Measurements from ENCODE around the gene PTPRM.
"Not testable (repeated sequence)": the region's sequence is repeated elsewhere in the genome, so short reads cannot be mapped to it uniquely, and the experiment has no call there.

PTPRM gene

DNA sequence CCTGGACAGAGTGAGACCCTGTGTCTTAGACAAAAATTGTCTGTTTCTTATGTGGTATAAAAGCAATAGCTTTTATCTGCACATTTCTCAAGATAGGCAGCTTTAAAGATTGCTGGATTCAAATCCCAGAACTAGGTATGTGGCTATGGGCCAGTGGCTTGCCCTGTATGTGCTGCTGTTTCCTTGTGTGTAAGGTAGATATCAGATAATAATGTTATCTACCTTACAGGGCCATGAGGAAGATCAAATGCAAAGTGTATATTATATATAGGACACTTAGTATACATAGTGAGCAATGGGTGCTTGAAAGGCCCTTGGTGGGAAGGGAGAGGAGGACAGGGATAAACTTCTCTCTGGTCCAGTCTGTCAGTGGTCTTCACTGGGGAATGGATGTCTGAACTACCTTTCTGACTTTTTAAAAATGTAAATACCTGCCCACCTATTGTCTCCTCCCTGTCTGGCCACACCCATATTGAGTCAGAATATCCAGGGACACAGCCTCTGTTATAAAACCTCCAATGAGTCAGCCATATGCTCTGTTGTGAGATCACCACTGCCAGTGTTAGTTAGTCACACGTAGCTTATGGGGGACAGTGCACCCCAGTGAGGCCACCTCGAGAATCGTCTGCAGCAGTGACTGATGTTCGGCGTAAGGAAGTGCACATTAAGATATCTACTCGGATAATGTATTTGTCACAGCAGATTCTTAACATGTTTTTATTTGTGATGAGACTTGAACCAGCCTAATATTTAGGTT is 383.4 kb downstream of the PTPRM start:
- DNase-seq: no peak
- Mint-ChIP-seq H3K4me3 (no peak overlapping the region), H3K4me1 (no peaks in the 10 kb centered on the region), H3K27me3 (no peaks in the 10 kb centered on the region), H3K27ac (no peak overlapping the region), H3K9me3 (no peaks in the 10 kb centered on the region)
- ATAC-seq: peak; percentile 49

GRCh38 chr18:7953095-7953958 is 386.2 kb downstream of the PTPRM start:
- H3K27ac Mint-ChIP-seq: no peak overlapping the region
- no peaks in the 10 kb centered on the region for H3K9me3 Mint-ChIP-seq
- H3K27me3 Mint-ChIP-seq: no peaks in the 10 kb centered on the region
- no peak overlapping the region for H3K4me3 Mint-ChIP-seq
- no peak for ATAC-seq
- no peaks in the 10 kb centered on the region for H3K4me1 Mint-ChIP-seq
- DNase-seq: no peak

GRCh38 chr18:7954238-7954637 is 387.1 kb downstream of the PTPRM start:
- no peaks in the 10 kb centered on the region for H3K4me1 Mint-ChIP-seq
- DNase-seq (no peak), ATAC-seq (no peak)
- H3K9me3 Mint-ChIP-seq: no peaks in the 10 kb centered on the region
- H3K4me3 Mint-ChIP-seq: no peak overlapping the region
- no peak overlapping the region for H3K27ac Mint-ChIP-seq
- no peaks in the 10 kb centered on the region for H3K27me3 Mint-ChIP-seq

DNA sequence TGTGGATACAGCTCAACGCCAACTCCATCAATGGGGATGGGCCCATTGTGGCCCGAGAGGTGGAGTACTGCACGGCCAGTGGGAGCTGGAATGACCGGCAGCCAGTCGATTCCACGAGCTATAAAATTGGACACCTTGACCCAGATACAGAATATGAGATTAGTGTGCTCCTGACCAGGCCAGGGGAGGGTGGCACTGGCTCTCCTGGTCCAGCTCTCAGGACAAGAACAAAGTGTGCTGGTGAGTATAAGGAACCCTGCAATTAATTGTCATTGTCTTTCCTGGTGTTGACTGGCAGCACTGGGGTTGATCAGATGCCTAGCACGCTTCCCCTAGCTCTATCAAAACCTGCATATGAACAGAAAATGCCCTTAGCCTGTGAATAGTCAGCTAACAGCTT is 388.1 kb downstream of the PTPRM start:
- Mint-ChIP-seq H3K4me1 (no peaks in the 10 kb centered on the region), H3K9me3 (no peaks in the 10 kb centered on the region), H3K27ac (no peak overlapping the region), H3K4me3 (no peak overlapping the region), H3K27me3 (no peaks in the 10 kb centered on the region)
- DNase-seq (no peak), ATAC-seq (no peak)

- no peak overlapping the region for H3K4me3 Mint-ChIP-seq
- no peaks in the 10 kb centered on the region for H3K9me3 Mint-ChIP-seq
- ATAC-seq (no peak), DNase-seq (no peak)
- H3K4me1 Mint-ChIP-seq: no peaks in the 10 kb centered on the region
- H3K27me3 Mint-ChIP-seq: no peaks in the 10 kb centered on the region
- no peak overlapping the region for H3K27ac Mint-ChIP-seq
Observed at GRCh38 chr18:7957297-7957696, 390.2 kb downstream of the PTPRM start.

DNA sequence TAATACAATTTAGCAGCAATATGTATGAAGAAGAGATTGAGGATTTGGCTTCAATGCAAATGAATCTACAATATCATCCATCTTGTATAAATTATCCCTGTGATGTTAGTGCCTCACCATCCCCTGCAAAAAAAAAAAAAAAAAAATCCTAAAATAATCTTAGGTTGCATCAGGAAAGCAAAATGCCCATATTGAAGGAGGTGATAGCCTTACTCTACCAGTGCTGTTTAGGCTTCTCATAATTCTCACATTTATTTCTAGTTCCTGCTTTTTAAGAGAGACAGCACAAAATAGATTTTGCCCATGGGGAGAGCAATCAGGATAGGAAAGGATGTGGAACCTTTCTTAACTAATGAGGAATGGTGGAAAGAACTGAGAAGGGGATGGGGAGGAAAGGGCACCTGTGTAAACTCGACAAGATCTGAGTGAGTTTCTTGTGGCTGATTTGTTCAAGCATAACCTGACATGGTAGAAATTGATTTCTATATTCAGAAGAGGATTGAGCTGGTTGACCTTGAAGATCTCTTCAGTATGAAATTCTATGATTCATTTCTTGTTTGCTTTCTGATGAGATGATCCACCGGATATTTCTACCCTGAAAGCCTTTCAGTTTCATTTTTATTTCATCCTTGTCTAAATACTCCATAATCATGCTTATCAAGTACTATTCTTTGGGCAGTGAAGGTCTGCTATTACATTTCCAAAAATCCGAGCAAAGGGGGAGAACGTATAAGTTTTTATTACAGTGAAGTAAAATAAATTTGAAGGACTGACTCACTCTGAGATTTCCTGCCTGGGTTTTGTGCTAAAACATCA is 391.2 kb downstream of the PTPRM start:
- H3K4me3 Mint-ChIP-seq: no peak overlapping the region
- H3K9me3 Mint-ChIP-seq: no peaks in the 10 kb centered on the region
- DNase-seq (no peak), ATAC-seq (no peak)
- H3K4me1 Mint-ChIP-seq: no peaks in the 10 kb centered on the region
- H3K27me3 Mint-ChIP-seq: no peaks in the 10 kb centered on the region
- no peak overlapping the region for H3K27ac Mint-ChIP-seq

DNA sequence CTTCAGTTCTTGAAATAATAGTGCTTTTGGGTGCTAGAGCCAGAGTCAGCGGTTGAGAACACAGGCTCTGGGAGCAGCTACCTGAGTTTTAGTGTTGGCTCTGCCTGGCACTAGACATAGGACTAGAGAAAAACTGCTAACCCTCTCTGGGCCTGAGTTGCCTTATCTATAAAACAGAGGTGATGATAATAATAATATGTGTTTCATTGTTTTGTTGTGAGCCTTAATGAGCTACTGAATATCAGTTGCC is 391.7 kb downstream of the PTPRM start:
- Mint-ChIP-seq H3K27ac (no peak overlapping the region), H3K4me1 (no peaks in the 10 kb centered on the region), H3K27me3 (no peaks in the 10 kb centered on the region), H3K4me3 (no peak overlapping the region), H3K9me3 (no peaks in the 10 kb centered on the region)
- DNase-seq (no peak), ATAC-seq (no peak)

GRCh38 chr18:7966682-7967081 is 399.6 kb downstream of the PTPRM start:
- H3K27ac Mint-ChIP-seq: not testable (repeated sequence)

GRCh38 chr18:7974200-7974874 is 407.2 kb downstream of the PTPRM start:
- no peaks in the 10 kb centered on the region for H3K27me3 Mint-ChIP-seq
- H3K9me3 Mint-ChIP-seq: no peaks in the 10 kb centered on the region
- DNase-seq (no peak), ATAC-seq (no peak)
- H3K27ac Mint-ChIP-seq: no peak overlapping the region
- H3K4me3 Mint-ChIP-seq: no peak overlapping the region
- H3K4me1 Mint-ChIP-seq: no peaks in the 10 kb centered on the region

More at GRCh38 chr18:7966682-7967081, 399.6 kb downstream of the PTPRM start:
- not testable (repeated sequence) for ATAC-seq, H3K9me3 Mint-ChIP-seq, DNase-seq, H3K4me3 Mint-ChIP-seq, H3K4me1 Mint-ChIP-seq, H3K27me3 Mint-ChIP-seq

- no peaks in the 10 kb centered on the region for H3K27me3 Mint-ChIP-seq
- ATAC-seq: no peak
- no peak overlapping the region for H3K4me3 Mint-ChIP-seq
- H3K27ac Mint-ChIP-seq: no peak overlapping the region
- no peaks in the 10 kb centered on the region for H3K4me1 Mint-ChIP-seq
- H3K9me3 Mint-ChIP-seq: peaks cover 0 to 8% of the 10 kb centered on the region in 2 donors
- no peak for DNase-seq
Observed at GRCh38 chr18:7977897-7978296, 410.8 kb downstream of the PTPRM start.

GRCh38 chr18:7978834-7979233 is 411.7 kb downstream of the PTPRM start:
- no peak for ATAC-seq
- H3K27ac Mint-ChIP-seq: no peak overlapping the region
- H3K27me3 Mint-ChIP-seq: no peaks in the 10 kb centered on the region
- H3K9me3 Mint-ChIP-seq: peaks cover 0 to 8% of the 10 kb centered on the region in 2 donors
- DNase-seq: no peak
- no peaks in the 10 kb centered on the region for H3K4me1 Mint-ChIP-seq
- H3K4me3 Mint-ChIP-seq: no peak overlapping the region

DNA sequence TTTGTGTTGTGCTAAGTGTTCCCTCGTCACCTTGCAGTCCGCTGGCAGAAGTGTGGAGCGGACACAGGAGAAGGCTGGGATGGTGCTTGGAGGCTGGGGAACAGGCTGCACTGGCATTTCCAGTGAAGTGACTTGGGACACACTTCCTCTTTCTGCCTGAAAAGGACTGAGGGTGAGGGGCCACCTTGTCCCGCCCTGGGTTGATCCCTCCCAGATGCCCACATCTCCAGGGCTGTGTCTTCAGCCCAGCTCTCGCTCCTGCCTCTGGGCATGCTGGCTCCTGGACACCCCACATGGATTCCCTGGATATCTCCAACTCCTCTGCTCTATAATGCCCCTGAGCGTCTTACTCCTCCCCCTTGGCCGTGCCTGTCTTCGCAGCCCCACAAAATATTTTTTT is 412.6 kb downstream of the PTPRM start:
- no peak overlapping the region for H3K27ac Mint-ChIP-seq
- DNase-seq (no peak), ATAC-seq (no peak)
- no peaks in the 10 kb centered on the region for H3K27me3 Mint-ChIP-seq
- H3K4me1 Mint-ChIP-seq: no peaks in the 10 kb centered on the region
- H3K4me3 Mint-ChIP-seq: no peak overlapping the region
- H3K9me3 Mint-ChIP-seq: peaks cover 0 to 8% of the 10 kb centered on the region in 2 donors

GRCh38 chr18:7980136-7980535 is 413.0 kb downstream of the PTPRM start:
- ATAC-seq (no peak), DNase-seq (no peak)
- Mint-ChIP-seq H3K9me3 (peaks cover 0 to 8% of the 10 kb centered on the region in 2 donors), H3K27ac (peak overlapping the region in 1 of 2 donors; percentile 21), H3K27me3 (no peaks in the 10 kb centered on the region), H3K4me3 (no peak overlapping the region), H3K4me1 (no peaks in the 10 kb centered on the region)

DNA sequence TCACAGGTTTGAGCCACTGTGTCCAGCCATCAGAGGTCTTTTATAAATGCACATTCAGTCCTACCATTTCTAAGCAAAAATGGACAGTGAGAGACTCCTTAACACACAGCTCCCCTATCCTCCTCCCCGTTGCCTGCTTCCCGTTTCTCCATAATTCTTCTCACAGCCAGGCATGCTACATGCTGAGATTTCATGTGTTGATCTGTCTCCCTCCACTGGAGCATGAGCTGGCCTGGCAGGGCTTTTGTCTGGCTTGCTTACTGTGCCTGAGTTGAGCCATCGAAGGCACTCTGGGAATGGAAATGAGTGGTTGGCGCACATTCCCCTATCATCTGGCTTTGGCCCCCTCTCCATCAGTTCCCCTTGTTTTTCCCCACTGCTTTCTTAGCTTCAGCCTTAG is 413.5 kb downstream of the PTPRM start:
- no peak overlapping the region for H3K4me3 Mint-ChIP-seq
- DNase-seq (no peak), ATAC-seq (no peak)
- H3K27ac Mint-ChIP-seq: peak overlapping the region in 1 of 2 donors; percentile 60
- no peaks in the 10 kb centered on the region for H3K4me1 Mint-ChIP-seq
- peaks cover 0 to 8% of the 10 kb centered on the region in 2 donors for H3K9me3 Mint-ChIP-seq
- no peaks in the 10 kb centered on the region for H3K27me3 Mint-ChIP-seq

GRCh38 chr18:7982216-7982615 is 415.1 kb downstream of the PTPRM start:
- no peak overlapping the region for H3K27ac Mint-ChIP-seq
- H3K27me3 Mint-ChIP-seq: no peaks in the 10 kb centered on the region
- peaks cover 0 to 8% of the 10 kb centered on the region in 2 donors for H3K9me3 Mint-ChIP-seq
- H3K4me1 Mint-ChIP-seq: no peaks in the 10 kb centered on the region
- ATAC-seq (no peak), DNase-seq (no peak)
- no peak overlapping the region for H3K4me3 Mint-ChIP-seq

Measured in stimulated activated naive CD8-positive, alpha-beta T cell treated with anti-CD3 and anti-CD28 coated beads, Interleukin-15, amount 100 ng/mL, for 72 hours (primary cell).